ENCODE results near the gene ZDHHC24.

DNA sequence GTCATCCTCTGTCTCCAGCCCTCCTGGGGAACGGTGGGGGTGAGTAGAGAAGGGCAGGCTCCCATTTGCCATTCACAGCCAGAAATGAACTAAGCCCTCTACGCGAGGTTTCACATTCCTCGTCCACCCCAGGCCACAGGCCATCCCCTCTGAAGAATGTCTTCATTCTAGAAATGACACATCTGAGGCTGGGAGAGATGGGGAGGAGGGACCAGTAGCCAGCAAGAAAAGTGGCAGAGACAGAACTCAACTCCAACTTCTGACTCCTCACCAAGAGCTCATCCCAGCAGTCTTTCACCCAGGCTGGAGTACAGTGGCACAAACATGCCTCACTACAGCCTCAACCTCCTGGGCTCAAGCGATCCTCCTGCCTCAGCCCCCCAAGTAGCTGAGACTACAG is 19.1 kb upstream of the ZDHHC24 start:
- TF ChIP-seq, protein P1, sequence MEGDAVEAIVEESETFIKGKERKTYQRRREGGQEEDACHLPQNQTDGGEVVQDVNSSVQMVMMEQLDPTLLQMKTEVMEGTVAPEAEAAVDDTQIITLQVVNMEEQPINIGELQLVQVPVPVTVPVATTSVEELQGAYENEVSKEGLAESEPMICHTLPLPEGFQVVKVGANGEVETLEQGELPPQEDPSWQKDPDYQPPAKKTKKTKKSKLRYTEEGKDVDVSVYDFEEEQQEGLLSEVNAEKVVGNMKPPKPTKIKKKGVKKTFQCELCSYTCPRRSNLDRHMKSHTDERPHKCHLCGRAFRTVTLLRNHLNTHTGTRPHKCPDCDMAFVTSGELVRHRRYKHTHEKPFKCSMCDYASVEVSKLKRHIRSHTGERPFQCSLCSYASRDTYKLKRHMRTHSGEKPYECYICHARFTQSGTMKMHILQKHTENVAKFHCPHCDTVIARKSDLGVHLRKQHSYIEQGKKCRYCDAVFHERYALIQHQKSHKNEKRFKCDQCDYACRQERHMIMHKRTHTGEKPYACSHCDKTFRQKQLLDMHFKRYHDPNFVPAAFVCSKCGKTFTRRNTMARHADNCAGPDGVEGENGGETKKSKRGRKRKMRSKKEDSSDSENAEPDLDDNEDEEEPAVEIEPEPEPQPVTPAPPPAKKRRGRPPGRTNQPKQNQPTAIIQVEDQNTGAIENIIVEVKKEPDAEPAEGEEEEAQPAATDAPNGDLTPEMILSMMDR (IDR thresholded peaks at IDR 0.05): no peak
- TF ChIP-seq POLR2A (IDR thresholded peaks at IDR 0.05): no peak

All from prostate gland (tissue), 2 donors.